Astrocyte of the cerebellum (primary cell): ENCODE results near the gene SLC27A1.
"Not testable (repeated sequence)": the region's sequence is repeated elsewhere in the genome, so short reads cannot be mapped to it uniquely, and the experiment has no call there.

Experiments
- DNase-seq: peaks from one replicate; pipeline ENCODE4 v3.0.0-alpha.2; 2011; ENCODE audit warnings: low read depth
- H3K4me3 ChIP-seq: 2 replicates; pipeline ENCODE4 v1.5.1; 2011; ENCODE audit warnings: mild to moderate bottlenecking, low read depth, low read length, moderate library complexity
- in situ Hi-C: cut with HindIII; loops from 2 replicates; pipeline ENCODE4 v1.10.0; 2017; ENCODE audit warnings: low sequenced_read_pairs
- TF ChIP-seq, protein P1 (sequence below): IDR thresholded peaks from 2 replicates; pipeline ENCODE4 v1.5.1; 2012; ENCODE audit warnings: low read length, low read depth, moderate library complexity, mild to moderate bottlenecking; ENCODE audit errors: missing control alignments

The SLC27A1 gene

DNA sequence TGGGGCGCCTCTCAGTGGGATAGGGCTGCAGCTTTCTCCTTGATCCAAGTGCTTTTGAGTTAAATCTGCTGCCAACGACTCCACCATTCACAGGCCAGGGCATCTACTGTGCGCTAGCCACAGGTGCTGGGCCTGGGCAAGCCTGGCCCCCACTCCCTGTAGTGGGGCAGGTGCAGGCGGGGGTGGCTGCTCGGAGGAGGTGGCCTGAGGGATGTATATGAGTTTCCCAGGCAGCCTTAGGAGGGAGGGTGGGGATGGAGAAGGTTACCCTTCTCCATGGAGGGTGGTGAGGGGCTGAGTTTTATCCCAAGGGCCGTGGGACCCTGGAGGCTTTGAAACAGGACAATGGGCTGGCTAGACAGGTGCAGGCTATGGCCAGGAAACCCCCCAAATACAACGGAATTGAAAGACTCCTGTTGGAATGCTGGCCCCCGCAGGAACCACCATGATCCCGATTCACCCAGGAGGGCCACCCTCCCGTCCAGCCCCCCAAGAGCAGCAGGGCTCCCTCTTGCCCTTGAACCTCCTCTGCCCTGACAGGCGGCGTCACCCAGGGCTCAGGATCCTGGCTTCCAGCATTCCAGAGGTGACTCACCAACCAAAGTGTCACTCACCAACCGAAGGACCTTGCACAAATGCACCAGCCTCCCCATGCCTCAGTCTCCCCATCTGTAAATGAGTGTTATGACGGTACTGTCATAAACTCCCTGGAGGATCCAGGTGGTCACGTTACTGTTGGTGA lies 45.3 kb downstream of the SLC27A1 start:
- H3K4me3 ChIP-seq = no peak overlapping the region
- TF ChIP-seq, protein P1, sequence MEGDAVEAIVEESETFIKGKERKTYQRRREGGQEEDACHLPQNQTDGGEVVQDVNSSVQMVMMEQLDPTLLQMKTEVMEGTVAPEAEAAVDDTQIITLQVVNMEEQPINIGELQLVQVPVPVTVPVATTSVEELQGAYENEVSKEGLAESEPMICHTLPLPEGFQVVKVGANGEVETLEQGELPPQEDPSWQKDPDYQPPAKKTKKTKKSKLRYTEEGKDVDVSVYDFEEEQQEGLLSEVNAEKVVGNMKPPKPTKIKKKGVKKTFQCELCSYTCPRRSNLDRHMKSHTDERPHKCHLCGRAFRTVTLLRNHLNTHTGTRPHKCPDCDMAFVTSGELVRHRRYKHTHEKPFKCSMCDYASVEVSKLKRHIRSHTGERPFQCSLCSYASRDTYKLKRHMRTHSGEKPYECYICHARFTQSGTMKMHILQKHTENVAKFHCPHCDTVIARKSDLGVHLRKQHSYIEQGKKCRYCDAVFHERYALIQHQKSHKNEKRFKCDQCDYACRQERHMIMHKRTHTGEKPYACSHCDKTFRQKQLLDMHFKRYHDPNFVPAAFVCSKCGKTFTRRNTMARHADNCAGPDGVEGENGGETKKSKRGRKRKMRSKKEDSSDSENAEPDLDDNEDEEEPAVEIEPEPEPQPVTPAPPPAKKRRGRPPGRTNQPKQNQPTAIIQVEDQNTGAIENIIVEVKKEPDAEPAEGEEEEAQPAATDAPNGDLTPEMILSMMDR = no peak
- no peak for DNase-seq
- in situ Hi-C loops = no loop called here

DNA sequence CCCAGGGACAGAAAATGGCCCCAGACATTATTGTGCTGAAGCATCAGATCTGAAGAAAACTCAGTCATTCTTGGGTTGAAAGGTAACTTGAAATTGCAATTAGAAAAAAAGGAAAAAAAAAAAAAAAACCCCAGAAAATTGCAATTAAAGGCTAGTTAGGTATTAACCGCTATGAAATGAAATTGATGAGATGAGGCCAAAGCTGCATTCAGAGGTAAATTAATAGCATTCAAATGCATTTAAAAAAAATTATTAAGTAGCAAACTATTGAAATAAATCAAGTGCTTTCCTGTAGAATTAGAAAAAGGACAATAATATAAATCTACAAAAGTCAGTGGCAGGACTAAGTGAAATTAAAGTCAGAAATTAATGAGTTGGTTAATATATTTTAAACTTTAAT lies 47.6 kb downstream of the SLC27A1 start:
- in situ Hi-C loops = no loop called here
- no peak overlapping the region for H3K4me3 ChIP-seq
- no peak for DNase-seq
- TF ChIP-seq, protein P1 = no peak

DNA sequence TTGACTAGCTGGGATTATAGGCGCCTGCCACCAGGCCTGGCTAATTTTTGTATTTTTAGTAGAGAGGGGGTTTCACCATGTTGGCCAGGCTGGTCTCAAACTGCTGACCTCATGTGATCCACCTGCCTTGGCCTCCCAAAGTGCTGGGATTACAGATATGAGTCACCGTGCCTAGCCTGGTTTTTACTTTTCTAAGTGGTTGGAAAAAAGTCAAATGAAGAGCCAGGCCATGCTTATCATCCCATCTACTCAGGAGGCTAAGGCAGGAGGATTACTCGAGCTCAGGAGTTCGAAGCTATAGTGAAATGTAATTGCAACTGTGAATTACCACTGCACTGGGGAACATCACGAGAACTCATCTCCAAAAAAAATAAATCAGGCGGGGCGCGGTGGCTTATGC lies 48.3 kb downstream of the SLC27A1 start:
- in situ Hi-C loops, H3K4me3 ChIP-seq, DNase-seq: not testable (repeated sequence)

GRCh38 chr19:17519967-17520366 lies 49.6 kb downstream of the SLC27A1 start:
- TF ChIP-seq, protein P1 = no peak
- DNase-seq = peak; percentile 27
- in situ Hi-C loops = no loop called here
- H3K4me3 ChIP-seq = no peak overlapping the region

GRCh38 chr19:17520865-17521264 lies 50.5 kb downstream of the SLC27A1 start:
- no peak overlapping the region for H3K4me3 ChIP-seq
- no peak for DNase-seq
- in situ Hi-C loops = no loop called here
- TF ChIP-seq, protein P1 = no peak

DNA sequence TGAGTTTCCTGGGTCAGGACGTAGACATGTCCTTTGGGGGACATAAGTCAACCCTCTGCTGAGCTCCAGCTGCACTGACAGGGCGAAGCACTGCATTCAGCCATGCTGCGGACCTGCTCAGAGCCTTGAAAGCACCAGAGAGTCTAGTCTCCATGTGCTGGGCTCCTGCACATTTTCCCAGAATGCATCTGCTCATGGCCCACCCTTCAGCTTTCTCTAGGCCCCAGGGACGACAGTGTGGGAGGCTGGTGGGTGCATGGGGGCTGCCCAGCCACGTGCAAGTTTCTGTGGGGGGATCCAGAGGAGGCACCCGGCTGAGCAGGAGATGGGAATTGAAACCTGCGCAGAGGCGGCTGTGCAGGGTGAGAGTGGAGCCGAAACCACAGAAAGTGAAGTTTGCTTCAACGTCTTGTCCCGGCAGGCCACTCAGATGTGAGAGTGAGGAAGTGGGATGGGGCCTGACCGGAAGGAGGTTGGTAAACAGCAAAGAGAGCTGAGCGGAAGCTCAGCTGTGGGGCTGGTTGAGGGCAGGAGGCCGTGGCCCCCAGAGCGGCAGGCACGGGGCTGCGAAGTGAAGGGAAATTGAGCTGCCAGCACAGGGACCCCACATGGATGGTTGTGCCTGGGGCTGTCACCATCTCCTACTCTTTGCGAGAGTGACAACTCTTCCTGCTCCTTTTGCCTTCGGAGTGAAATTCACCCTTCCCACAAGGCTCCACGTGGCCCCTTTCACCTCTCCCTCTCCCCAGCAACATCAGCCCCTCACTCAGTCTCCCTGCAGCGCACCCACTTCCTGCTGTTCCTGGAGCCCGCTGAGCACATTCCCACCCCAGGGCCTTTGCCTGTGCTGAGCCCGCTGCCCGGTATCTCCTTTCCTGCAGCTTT lies 52.9 kb downstream of the SLC27A1 start:
- in situ Hi-C loops = no loop called here
- DNase-seq = no peak
- H3K4me3 ChIP-seq = no peak overlapping the region
- TF ChIP-seq, protein P1 = no peak

GRCh38 chr19:17524651-17525050 lies 54.3 kb downstream of the SLC27A1 start:
- no peak overlapping the region for H3K4me3 ChIP-seq
- TF ChIP-seq, protein P1 = no peak
- DNase-seq = no peak
- in situ Hi-C loops = no loop called here
